ENCODE results near the gene DEPP1. TPM values are rescaled to one million over a fixed set of nuclear protein-coding genes. Genes with fewer than 3 reads are reported as not detected.

The DEPP1 gene
- total and polyA plus RNA-seq, 10 of the 15 experiments (the other 5 are each of a cell fraction or from before 2014, with no cell fraction given): 1.7 to 12.1 (median 7.3) TPM

- no peak overlapping the region for H3K27ac ChIP-seq (ENCODE audit: control insufficient read depth, insufficient read depth)
- H3K4me2 ChIP-seq (ENCODE audit: control insufficient read depth, insufficient read depth): no peak overlapping the region
- peaks cover 3 to 4% of the 10 kb centered on the region in 2 experiments; a peak in 3 of 4 replicates for H3K36me3 ChIP-seq (ENCODE audit: control insufficient read depth in 2 of 2, insufficient read depth in 2 of 2, low read length in 1 of 2)
- H3K9ac ChIP-seq (ENCODE audit: control insufficient read depth, insufficient read depth, low read length): no peak overlapping the region
- H2AFZ ChIP-seq (ENCODE audit: control insufficient read depth, low read depth, low read length): no peak overlapping the region
- H3K9me3 ChIP-seq (replicated peaks; ENCODE audit: control insufficient read depth, insufficient read depth, low read length): no peaks in the 10 kb centered on the region
- no peaks in the 10 kb centered on the region for H3K27me3 ChIP-seq (replicated peaks in 1 of 2; ENCODE audit: control insufficient read depth in 2 of 2, insufficient read depth in 2 of 2, low read length in 1 of 2)
- H3K79me2 ChIP-seq (ENCODE audit: control insufficient read depth, insufficient read depth, low read length): no peaks in the 10 kb centered on the region
- RAD21 ChIA-PET (ENCODE audit: unreplicated experiment): no interaction called here
- CTCF ChIA-PET: interaction anchor here (0.9 kb wide), 1 partner anchor 10 kb away, joined by 3 read pairs; no protein-coding TSS in a partner anchor
- DNase-seq (ENCODE audit: low read depth, low spot score) (no peak), ATAC-seq (no peak), FAIRE-seq (no peak)
- POLR2A ChIA-PET: interaction anchor here (1.6 kb wide), 1 partner anchor 20 kb away, joined by 3 read pairs; no protein-coding TSS in a partner anchor
- no TSS peak for BruUV-seq (replicated peaks)
- no peak overlapping the region for H3K4me3 ChIP-seq
- intact Hi-C loops (cut with micrococcal nuclease; ENCODE audit: unreplicated experiment) (no loop called here), in situ Hi-C loops (cut with MboI) (no loop called here)
- 93% methylated on average over 3 of the region's 3 CpGs for WGBS (ENCODE audit: insufficient coverage, insufficient replicate concordance, low lambda C conversion rate, missing lambda C conversion rate)
- no peaks in the 10 kb centered on the region for H4K20me1 ChIP-seq (ENCODE audit: control insufficient read depth, insufficient read depth)
- TF ChIP-seq CHD4 (IDR thresholded peaks at IDR 0.05) (no peak), ZBED1 (IDR thresholded peaks at IDR 0.05; ENCODE audit: borderline replicate concordance) (no peak), PML (IDR thresholded peaks at IDR 0.05; ENCODE audit: low read length) (no peak), PAX5 (IDR thresholded peaks at IDR 0.05; ENCODE audit: borderline replicate concordance, low read depth, low read length) (no peak), SMC3 (IDR thresholded peaks at IDR 0.05; ENCODE audit: borderline replicate concordance, low read length) (no peak), ATF7 (IDR thresholded peaks at IDR 0.05; ENCODE audit: low read depth) (no peak), CREM (IDR thresholded peaks at IDR 0.05; ENCODE audit: low read depth) (no peak), HCFC1 (IDR thresholded peaks at IDR 0.05; ENCODE audit: low read length) (no peak), ZNF217 (IDR thresholded peaks at IDR 0.05) (no peak)
- TF ChIP-seq, protein P1, sequence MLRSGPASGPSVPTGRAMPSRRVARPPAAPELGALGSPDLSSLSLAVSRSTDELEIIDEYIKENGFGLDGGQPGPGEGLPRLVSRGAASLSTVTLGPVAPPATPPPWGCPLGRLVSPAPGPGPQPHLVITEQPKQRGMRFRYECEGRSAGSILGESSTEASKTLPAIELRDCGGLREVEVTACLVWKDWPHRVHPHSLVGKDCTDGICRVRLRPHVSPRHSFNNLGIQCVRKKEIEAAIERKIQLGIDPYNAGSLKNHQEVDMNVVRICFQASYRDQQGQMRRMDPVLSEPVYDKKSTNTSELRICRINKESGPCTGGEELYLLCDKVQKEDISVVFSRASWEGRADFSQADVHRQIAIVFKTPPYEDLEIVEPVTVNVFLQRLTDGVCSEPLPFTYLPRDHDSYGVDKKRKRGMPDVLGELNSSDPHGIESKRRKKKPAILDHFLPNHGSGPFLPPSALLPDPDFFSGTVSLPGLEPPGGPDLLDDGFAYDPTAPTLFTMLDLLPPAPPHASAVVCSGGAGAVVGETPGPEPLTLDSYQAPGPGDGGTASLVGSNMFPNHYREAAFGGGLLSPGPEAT (IDR thresholded peaks at IDR 0.05; ENCODE audit: low read depth): no peak
- TF ChIP-seq, protein P2, sequence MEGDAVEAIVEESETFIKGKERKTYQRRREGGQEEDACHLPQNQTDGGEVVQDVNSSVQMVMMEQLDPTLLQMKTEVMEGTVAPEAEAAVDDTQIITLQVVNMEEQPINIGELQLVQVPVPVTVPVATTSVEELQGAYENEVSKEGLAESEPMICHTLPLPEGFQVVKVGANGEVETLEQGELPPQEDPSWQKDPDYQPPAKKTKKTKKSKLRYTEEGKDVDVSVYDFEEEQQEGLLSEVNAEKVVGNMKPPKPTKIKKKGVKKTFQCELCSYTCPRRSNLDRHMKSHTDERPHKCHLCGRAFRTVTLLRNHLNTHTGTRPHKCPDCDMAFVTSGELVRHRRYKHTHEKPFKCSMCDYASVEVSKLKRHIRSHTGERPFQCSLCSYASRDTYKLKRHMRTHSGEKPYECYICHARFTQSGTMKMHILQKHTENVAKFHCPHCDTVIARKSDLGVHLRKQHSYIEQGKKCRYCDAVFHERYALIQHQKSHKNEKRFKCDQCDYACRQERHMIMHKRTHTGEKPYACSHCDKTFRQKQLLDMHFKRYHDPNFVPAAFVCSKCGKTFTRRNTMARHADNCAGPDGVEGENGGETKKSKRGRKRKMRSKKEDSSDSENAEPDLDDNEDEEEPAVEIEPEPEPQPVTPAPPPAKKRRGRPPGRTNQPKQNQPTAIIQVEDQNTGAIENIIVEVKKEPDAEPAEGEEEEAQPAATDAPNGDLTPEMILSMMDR (IDR thresholded peaks at IDR 0.05 in 2 of 3, conservative IDR thresholded peaks at IDR 0.05 in 1 of 3; ENCODE audit: control insufficient read depth in 2 of 3, extremely low read depth in 1 of 3, insufficient read depth in 1 of 3, low read depth in 3 of 3, low read length in 3 of 3): no peak
- TF ChIP-seq, protein P3, sequence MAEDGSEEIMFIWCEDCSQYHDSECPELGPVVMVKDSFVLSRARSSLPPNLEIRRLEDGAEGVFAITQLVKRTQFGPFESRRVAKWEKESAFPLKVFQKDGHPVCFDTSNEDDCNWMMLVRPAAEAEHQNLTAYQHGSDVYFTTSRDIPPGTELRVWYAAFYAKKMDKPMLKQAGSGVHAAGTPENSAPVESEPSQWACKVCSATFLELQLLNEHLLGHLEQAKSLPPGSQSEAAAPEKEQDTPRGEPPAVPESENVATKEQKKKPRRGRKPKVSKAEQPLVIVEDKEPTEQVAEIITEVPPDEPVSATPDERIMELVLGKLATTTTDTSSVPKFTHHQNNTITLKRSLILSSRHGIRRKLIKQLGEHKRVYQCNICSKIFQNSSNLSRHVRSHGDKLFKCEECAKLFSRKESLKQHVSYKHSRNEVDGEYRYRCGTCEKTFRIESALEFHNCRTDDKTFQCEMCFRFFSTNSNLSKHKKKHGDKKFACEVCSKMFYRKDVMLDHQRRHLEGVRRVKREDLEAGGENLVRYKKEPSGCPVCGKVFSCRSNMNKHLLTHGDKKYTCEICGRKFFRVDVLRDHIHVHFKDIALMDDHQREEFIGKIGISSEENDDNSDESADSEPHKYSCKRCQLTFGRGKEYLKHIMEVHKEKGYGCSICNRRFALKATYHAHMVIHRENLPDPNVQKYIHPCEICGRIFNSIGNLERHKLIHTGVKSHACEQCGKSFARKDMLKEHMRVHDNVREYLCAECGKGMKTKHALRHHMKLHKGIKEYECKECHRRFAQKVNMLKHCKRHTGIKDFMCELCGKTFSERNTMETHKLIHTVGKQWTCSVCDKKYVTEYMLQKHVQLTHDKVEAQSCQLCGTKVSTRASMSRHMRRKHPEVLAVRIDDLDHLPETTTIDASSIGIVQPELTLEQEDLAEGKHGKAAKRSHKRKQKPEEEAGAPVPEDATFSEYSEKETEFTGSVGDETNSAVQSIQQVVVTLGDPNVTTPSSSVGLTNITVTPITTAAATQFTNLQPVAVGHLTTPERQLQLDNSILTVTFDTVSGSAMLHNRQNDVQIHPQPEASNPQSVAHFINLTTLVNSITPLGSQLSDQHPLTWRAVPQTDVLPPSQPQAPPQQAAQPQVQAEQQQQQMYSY (CRISPR knock-in tag; IDR thresholded peaks at IDR 0.05): no peak
- SMC1A ChIA-PET (ENCODE audit: uncharacterized antibody, unreplicated experiment): no interaction called here
- peaks cover 8% of the 10 kb centered on the region for H3K4me1 ChIP-seq (ENCODE audit: control insufficient read depth, insufficient read depth, low read length)
These were observed 7.6 kb upstream of the DEPP1 start for GRCh38 chr10:44986179-44986578.
